Sigmoid colon (tissue), 4 donors: ENCODE results near the gene KATNB1.

Source experiments
- CTCF ChIP-seq, 4 experiments: fragments of 450-650 bp in 3 of 4; fragments of 200-600 bp in 1 of 4; IDR thresholded peaks; one replicate each; pipeline ENCODE4 v1.5.1; 2016 to 2019; ENCODE audit warnings: antibody characterized with exemption in 4 of 4, mild to moderate bottlenecking in 3 of 4, moderate library complexity in 2 of 4
- EP300 ChIP-seq, 4 donors: sonication (generic); formaldehyde crosslinking; IDR thresholded peaks; one replicate each; pipeline ENCODE4 v1.6.1; 2017; ENCODE audit warnings: antibody characterized with exemption in 4 of 4
- POLR2A ChIP-seq, 2 donors: fragments of 450-650 bp; IDR thresholded peaks; one replicate each; pipeline ENCODE4 v1.6.1; 2016; ENCODE audit warnings: antibody characterized with exemption in 2 of 2, mild to moderate bottlenecking in 2 of 2, moderate library complexity in 2 of 2
- POLR2AphosphoS5 ChIP-seq, 4 donors: sonication (generic); formaldehyde crosslinking; IDR thresholded peaks; one replicate each; pipeline ENCODE4 v1.6.1; 2017; ENCODE audit warnings: antibody characterized with exemption in 4 of 4

GRCh38 chr16:57800200-57801097, 64.9 kb downstream of the KATNB1 start:
- TF ChIP-seq CTCF (IDR thresholded peaks at IDR 0.05) = no peak
- TF ChIP-seq EP300 (IDR thresholded peaks at IDR 0.05) = no peak
- no peak for TF ChIP-seq POLR2A (IDR thresholded peaks at IDR 0.05)
- no peak for TF ChIP-seq POLR2AphosphoS5 (IDR thresholded peaks at IDR 0.05)
